Right lobe of liver (tissue), 4 donors: Measurements from ENCODE around the gene PDF.

ENCODE experiments used
- CTCF ChIP-seq, 4 donors: fragments of 200-600 bp in 3 of 4; fragments of 450-650 bp in 1 of 4; IDR thresholded peaks; one replicate each; pipeline versions ENCODE4 v1.5.1 to v1.8.0; 2016 to 2022; ENCODE audit warnings: antibody characterized with exemption in 4 of 4, mild to moderate bottlenecking in 2 of 4
- POLR2A ChIP-seq: fragments of 450-650 bp; IDR thresholded peaks from one replicate; pipeline ENCODE4 v1.6.1; 2017; ENCODE audit warnings: antibody characterized with exemption, mild to moderate bottlenecking
- donor health status: DM: no; HTN: no; CAD: no.
- donor health status: DM: no; HTN: no; CAD: no.
- donor health status: DM: no; HTN: yes; CAD: no.

- TF ChIP-seq CTCF (IDR thresholded peaks at IDR 0.05) = no peak
- TF ChIP-seq POLR2A = no peak
Observed at GRCh38 chr16:69376393-69377059, 46.1 kb upstream of the PDF start.
